Skeletal muscle satellite cell (primary cell): ENCODE data around the gene MOCOS.
A peak's percentile ranks its signal among the peaks of the same experiment; 100 is the strongest.

Experiments used
- H3K27me3 ChIP-seq: 2 replicates; pipeline ENCODE4 v1.7.0; 2013; ENCODE audit warnings: low read length; ENCODE audit not compliant: control insufficient read depth, insufficient read depth
- H3K36me3 ChIP-seq: 2 replicates; pipeline ENCODE4 v1.7.0; 2013; ENCODE audit warnings: mild to moderate bottlenecking, control low read depth, low read length; ENCODE audit not compliant: insufficient read depth
- H3K4me1 ChIP-seq: 2 replicates; pipeline ENCODE4 v1.7.0; 2013; ENCODE audit warnings: low read length; ENCODE audit not compliant: control insufficient read depth, insufficient read depth
- H3K4me2 ChIP-seq: 2 replicates; pipeline ENCODE4 v1.7.0; 2013; ENCODE audit warnings: mild to moderate bottlenecking, low read length
- H3K4me3 ChIP-seq: 2 replicates; pipeline ENCODE4 v1.7.0; 2013; ENCODE audit warnings: low read length
- H3K9ac ChIP-seq: 2 replicates; pipeline ENCODE4 v1.7.0; 2013; ENCODE audit warnings: mild to moderate bottlenecking, low read depth, low read length, moderate library complexity
- H3K9me3 ChIP-seq: replicated peaks from 2 replicates; pipeline ENCODE4 v1.7.0; 2013; ENCODE audit warnings: mild to moderate bottlenecking, control low read depth, low read length

MOCOS gene

DNA sequence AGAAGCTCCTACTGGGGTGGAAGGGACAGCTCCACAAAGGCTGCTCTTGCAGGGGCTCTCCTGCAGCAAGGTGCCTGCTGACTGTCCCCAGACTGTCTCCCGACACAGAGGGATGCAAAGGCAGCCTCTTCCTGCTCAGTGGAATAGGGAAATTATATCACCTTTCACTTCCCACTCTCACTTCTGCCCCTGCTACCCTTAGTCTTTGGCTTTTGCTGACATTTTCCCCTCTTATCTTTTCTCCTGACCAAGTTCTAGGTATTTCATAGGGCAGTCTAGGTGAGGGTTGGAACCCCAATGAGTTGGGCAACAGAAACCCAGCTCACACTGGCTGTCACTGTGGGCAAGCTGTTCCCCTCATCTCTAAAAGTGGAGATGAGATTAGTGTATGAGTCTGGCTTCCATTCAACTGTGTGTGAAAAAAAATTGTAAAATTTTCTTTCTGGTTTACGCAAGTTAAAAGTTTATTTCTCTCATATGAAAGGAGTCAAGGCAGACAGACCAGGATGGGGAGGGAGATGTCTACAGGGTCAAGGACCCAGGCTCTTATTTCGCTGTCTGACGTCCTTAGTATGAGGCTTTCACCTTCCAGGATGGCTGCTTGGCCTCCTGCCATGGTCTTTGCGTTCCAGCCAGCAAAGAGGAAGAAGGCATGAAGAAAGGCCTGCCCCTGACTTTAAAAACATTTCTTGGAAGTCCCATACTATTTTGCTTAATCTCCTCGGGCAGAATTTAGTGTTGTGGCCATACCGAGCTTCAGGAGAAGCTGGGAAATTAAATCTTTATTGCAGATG, 7.5 kb upstream of the MOCOS start:
- Histone ChIP-seq H3K9me3 (no peaks in the 10 kb centered on the region), H3K4me3 (no peak overlapping the region), H3K9ac (no peak overlapping the region), H3K4me1 (peaks cover 7% of the 10 kb centered on the region), H3K27me3 (no peaks in the 10 kb centered on the region), H3K4me2 (no peak overlapping the region), H3K36me3 (peaks cover 24% of the 10 kb centered on the region)

DNA sequence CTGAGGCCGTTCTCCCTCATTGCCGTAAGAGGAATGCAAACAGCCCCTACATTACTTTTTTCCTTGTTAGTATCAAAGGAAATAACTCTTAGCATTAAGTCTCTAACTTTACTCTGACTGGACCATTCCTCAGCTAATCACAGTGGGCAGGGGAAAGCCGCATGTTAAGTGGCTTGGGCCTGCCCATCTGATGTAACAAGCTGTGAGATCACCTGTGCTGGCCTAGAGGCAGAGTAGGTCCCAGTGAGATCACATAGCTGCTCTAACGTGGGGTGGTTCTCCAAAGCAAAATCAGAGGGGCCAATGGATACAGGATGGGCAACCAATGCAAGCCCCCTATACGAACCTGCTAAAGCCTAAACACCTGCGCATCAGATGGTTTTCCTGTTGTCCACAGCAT, 5.9 kb upstream of the MOCOS start:
- Histone ChIP-seq H3K4me1 (peaks cover 7% of the 10 kb centered on the region), H3K4me3 (no peak overlapping the region), H3K4me2 (no peak overlapping the region), H3K9me3 (no peaks in the 10 kb centered on the region), H3K9ac (no peak overlapping the region), H3K27me3 (no peaks in the 10 kb centered on the region), H3K36me3 (peaks cover 8% of the 10 kb centered on the region)

DNA sequence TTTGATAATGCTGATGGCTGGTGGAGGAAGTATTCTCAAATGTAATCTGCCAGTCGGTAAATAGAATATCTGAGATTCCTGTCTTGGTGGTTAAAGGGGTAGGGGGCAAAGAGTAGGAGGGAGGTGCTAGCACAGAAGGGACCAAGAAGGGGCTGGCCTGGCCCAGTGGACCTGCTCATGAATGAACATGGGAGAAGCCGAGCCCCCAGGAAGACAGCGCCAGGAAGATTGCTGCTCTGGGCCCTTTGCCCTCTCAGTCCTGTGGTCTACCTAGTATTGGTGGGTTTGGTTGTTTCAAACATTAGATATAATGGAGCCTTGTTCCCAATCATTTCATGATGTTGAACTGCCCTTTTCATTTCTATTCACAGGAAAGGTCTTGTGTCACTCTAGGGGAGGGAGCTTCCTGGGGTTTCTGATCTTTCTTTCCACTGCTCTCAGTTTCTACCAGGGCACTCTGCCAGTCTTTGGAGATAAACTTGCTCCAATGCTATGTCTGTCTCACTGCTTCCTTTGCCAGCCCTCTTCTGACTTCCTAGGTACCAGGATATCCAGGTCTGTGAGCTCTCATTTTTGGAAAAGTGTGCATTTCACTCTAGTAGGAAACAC, 5.3 kb upstream of the MOCOS start:
- no peak overlapping the region for H3K9ac ChIP-seq
- H3K4me1 ChIP-seq: peaks cover 11% of the 10 kb centered on the region
- H3K36me3 ChIP-seq: peaks cover 3% of the 10 kb centered on the region
- H3K4me2 ChIP-seq: no peak overlapping the region
- no peak overlapping the region for H3K4me3 ChIP-seq
- H3K9me3 ChIP-seq: no peaks in the 10 kb centered on the region
- no peaks in the 10 kb centered on the region for H3K27me3 ChIP-seq

DNA sequence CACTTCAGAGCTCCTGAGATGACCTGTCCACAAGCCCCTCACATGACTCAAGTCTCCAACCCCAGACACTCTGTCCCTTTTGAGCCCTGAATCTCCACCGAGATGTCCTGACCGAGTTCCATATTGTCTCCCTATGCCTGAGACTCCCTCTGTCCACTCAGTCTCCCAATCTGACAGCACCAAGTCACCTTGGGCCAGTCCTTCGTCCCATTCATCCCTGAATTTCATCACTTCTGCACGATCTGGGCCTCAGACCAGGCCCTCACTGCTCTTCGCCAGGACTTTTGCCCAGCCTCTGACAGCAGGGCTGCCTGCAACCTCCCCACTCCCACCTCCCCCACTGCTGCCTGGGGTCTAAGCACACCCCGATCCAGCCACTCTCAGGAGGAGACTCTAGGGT, 4.3 kb upstream of the MOCOS start:
- Histone ChIP-seq H3K4me1 (peaks cover 16% of the 10 kb centered on the region), H3K9ac (no peak overlapping the region), H3K4me2 (no peak overlapping the region), H3K4me3 (no peak overlapping the region), H3K9me3 (no peaks in the 10 kb centered on the region), H3K27me3 (no peaks in the 10 kb centered on the region), H3K36me3 (no peaks in the 10 kb centered on the region)

DNA sequence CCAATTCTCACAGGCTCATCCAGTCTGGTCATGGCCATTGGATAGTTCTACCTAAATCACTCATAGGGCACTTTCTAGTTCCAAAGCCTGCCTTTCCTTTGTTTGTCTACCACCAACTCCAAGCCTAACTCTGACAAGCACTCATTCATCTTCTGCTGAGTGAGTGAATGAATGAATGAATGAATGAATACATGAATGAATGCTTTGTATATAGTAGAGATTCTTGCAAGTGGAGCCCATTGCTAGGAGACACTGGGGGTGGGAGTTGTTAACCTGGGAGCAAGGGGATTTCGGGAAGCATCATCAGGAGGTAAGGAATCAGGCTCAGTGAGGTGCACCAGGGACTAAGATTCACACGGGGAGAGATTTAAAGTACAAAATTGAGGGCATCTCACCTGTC, 3.3 kb upstream of the MOCOS start:
- no peak overlapping the region for H3K4me2 ChIP-seq
- H3K4me3 ChIP-seq: no peak overlapping the region
- peaks cover 25% of the 10 kb centered on the region for H3K4me1 ChIP-seq
- H3K9ac ChIP-seq: no peak overlapping the region
- no peaks in the 10 kb centered on the region for H3K36me3 ChIP-seq
- no peaks in the 10 kb centered on the region for H3K27me3 ChIP-seq
- no peaks in the 10 kb centered on the region for H3K9me3 ChIP-seq

DNA sequence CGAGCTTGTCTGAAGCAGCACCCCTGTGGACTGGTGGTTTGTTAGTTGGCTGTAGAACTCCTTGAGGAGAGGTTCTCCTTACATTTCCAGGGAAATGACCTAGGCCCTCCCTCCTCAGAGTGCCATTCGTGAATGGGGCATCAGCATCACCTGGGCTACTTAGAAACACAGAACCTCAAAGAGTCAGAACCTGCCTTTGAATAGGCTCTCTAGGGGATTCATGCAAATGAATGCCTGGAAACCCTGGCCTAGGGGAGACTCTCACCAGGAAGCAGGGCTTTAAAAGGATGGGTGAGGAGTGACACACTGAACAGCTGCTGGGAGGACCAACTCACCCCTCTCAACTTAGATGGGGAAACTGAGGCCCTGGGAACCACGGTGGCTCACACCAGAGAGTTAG, 2.1 kb upstream of the MOCOS start:
- no peaks in the 10 kb centered on the region for H3K9me3 ChIP-seq
- H3K4me3 ChIP-seq: no peak overlapping the region
- H3K27me3 ChIP-seq: no peaks in the 10 kb centered on the region
- peaks cover 21% of the 10 kb centered on the region for H3K4me1 ChIP-seq
- no peak overlapping the region for H3K9ac ChIP-seq
- H3K36me3 ChIP-seq: no peaks in the 10 kb centered on the region
- no peak overlapping the region for H3K4me2 ChIP-seq

DNA sequence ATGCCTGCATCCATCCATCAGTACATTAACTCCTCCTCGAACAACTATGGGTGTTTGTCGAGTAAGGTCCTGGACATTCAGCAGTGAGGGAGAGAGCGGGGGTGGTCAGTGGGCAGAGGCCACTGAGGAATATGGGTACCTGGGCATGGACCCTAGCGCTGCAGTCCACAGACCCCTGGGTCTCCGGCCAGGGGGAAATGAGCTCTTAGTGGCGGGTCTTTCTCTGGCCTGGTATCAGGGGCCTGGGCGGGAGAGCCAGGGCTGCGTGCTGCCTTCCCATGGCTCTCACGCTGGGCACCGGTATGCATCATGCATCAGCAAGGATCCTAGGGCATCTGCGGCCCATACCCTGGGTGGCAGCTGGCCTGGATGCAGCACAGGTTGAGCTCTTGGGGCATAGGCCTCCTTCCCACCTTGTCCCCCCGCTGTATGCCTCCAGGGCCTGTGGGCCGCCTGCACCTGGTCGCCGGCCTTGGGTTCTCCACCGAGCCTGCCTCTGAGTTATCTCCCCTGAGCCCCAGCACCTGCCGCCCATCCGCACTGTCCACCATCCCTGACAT, 1.3 kb upstream of the MOCOS start:
- Histone ChIP-seq H3K4me1 (peaks cover 21% of the 10 kb centered on the region), H3K9ac (no peak overlapping the region), H3K27me3 (no peaks in the 10 kb centered on the region), H3K9me3 (no peaks in the 10 kb centered on the region), H3K4me2 (peak overlapping the region; percentile 97), H3K4me3 (peak overlapping the region; percentile 97), H3K36me3 (no peaks in the 10 kb centered on the region)

DNA sequence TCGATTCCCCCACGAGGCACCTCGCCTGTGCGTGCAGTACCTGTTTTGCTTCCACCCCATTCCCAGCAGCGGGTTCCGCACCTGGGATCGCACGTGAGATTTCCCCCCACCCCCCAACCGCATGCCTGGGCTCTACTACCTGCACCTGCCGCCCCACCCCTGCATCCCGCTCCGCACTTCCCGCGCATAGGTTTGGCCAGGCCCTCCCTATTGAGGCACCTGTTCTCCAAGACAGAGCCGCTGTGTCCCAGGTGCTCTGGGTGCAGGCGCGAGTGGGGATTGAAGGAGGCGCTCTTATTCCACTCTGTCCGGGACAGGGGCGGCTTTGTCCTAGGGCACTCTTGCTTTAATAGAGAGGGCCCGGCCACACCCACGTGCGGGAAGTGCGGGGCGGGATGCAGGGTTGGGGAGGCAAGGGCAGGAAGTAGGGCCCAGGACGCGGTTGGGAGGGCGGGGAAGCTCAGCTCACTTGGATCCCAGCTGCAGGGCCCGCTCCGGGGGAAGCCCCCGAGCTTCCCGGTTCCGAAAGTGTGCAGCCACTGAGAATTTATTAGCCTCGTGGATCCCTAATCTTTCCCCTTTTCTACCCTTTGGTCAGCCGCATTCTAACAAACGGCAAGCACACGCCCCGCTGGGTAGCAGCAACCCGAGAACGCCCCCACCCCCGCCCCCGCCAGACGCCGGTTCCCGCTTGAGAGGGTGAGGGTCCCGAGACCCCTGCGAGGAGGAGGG, 670 bp upstream of the MOCOS start:
- Histone ChIP-seq H3K36me3 (no peaks in the 10 kb centered on the region), H3K4me3 (peak overlapping the region; percentile 97), H3K9ac (peak overlapping the region; percentile 88), H3K9me3 (no peaks in the 10 kb centered on the region), H3K4me2 (peak overlapping the region; percentile 97), H3K4me1 (peaks cover 21% of the 10 kb centered on the region), H3K27me3 (no peaks in the 10 kb centered on the region)

DNA sequence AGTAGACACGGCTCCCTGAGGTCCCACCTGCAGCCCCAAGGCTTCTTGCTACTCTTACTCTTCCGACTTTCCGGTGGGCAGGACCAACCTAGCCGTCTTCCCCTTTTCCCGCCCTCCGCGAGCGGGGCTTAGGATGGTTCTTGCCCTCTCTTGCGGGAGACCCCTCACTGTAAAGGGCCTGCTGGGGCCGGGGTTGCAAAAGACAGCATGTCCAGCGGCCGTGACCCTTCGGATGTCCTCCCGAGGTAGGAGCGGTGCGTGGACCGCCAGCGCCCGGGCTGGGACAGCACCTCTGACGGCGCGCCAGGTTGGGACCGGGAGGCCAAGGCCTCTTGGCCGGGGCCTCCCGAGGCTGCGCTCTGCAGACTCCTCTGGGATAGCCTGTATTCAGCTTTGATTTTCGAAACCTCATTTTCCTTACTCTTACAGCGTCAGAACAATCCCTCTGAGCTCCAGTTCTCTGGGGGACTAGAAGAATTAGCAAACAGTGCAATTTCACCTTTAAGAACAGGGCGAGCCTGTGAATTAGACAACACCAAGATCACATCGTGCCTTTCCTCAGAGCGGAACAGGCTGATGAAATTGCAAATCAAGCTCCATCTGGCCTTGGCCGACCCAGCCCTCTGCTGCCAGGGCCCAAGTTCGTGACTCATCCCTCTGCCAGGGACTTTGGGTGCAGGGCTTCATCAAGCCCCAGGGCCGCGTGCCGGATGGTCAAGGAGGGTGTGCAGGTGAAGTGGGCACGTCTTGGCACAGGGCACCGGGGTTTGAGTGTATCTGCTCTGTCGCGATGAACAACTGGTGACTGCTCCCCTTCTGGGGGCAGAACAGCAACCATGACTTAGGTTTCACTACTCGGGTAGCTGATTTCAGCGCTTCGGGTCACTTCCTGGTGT, 777 bp downstream of the MOCOS start:
- peaks cover 21% of the 10 kb centered on the region for H3K4me1 ChIP-seq
- peak overlapping the region; percentile 97 for H3K4me3 ChIP-seq
- peak overlapping the region; percentile 88 for H3K9ac ChIP-seq
- no peaks in the 10 kb centered on the region for H3K9me3 ChIP-seq
- H3K36me3 ChIP-seq: no peaks in the 10 kb centered on the region
- H3K4me2 ChIP-seq: peak overlapping the region; percentile 97
- H3K27me3 ChIP-seq: no peaks in the 10 kb centered on the region

DNA sequence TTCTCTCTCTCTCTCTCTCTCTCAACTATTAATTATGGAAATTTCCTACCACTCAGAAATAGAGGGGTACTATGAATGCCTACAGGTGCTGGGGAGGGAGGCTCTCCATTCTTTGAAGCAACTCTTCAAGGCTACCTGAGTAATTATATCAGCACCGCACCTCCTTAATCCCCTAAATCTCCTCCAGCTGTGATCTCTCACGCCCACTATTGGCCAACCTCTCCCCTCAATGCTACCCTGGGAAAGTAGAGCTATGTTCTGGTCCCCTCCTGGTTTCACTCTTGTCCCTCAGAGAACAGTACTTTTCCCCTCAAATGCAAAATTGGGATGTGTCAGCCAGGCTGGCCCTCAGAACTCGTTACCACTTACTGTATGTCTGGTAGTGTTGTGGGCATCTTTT, 1.6 kb downstream of the MOCOS start:
- H3K9ac ChIP-seq: no peak overlapping the region
- H3K36me3 ChIP-seq: no peaks in the 10 kb centered on the region
- peaks cover 21% of the 10 kb centered on the region for H3K4me1 ChIP-seq
- no peaks in the 10 kb centered on the region for H3K9me3 ChIP-seq
- H3K27me3 ChIP-seq: no peaks in the 10 kb centered on the region
- peak overlapping the region; percentile 97 for H3K4me3 ChIP-seq
- peak overlapping the region; percentile 97 for H3K4me2 ChIP-seq

DNA sequence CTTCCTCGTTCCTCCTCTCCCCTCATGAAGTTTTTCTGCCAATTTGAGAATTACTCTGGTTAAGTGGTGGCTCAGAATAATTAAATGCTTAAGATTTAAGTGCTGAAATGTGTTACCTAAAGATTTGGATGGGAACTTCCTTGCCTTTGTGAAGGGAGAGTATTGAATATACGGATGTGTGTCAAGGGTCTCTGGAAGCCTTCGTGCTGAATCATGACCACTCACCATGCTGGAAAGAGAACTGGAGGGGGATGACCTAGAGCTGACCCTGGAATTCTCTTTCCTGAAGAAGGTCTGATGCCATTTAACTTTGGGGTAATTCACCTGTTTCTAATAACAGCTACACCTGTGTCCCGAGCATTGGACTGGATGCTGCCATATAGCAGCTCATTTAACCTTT, 2.2 kb downstream of the MOCOS start:
- Histone ChIP-seq H3K4me3 (no peak overlapping the region), H3K4me1 (peaks cover 21% of the 10 kb centered on the region), H3K4me2 (no peak overlapping the region), H3K9me3 (no peaks in the 10 kb centered on the region), H3K36me3 (no peaks in the 10 kb centered on the region), H3K9ac (no peak overlapping the region), H3K27me3 (no peaks in the 10 kb centered on the region)
